HL-60 (cell line): ENCODE results near the gene RSRC1.

ENCODE experiments used
- DNase-seq, 2 experiments: peaks; one replicate each; pipeline ENCODE4 v3.0.0-alpha.2; 2010 to 2020; ENCODE audit warnings: low read depth in 1 of 2, low spot score in 1 of 2
- H3K27ac ChIP-seq: fragments of 250-450 bp; sonication (Bioruptor Pico); replicated peaks from 2 replicates; pipeline ENCODE4 v1.5.1; 2020; ENCODE audit warnings: mild to moderate bottlenecking, moderate library complexity
- H3K27me3 ChIP-seq: fragments of 250-450 bp; sonication (Bioruptor Pico); 2 replicates; pipeline ENCODE4 v1.5.1; 2021; ENCODE audit warnings: mild to moderate bottlenecking, moderate library complexity; ENCODE audit not compliant: insufficient read depth, poor library complexity, severe bottlenecking
- H3K4me3 ChIP-seq: replicated peaks from 2 replicates; pipeline ENCODE4 v1.5.1; 2011; ENCODE audit warnings: mild to moderate bottlenecking, control low read depth, low read length; ENCODE audit not compliant: insufficient read depth
- CTCF ChIP-seq: IDR thresholded peaks from one replicate; pipeline ENCODE4 v1.5.1; 2011; ENCODE audit warnings: low read length, control low read depth, inconsistent platforms; ENCODE audit not compliant: insufficient read depth
- GABPA ChIP-seq: IDR thresholded peaks from 2 replicates; pipeline ENCODE4 v1.6.1; 2012; ENCODE audit warnings: low read depth
- POLR2AphosphoS5 ChIP-seq: IDR thresholded peaks from 2 replicates; pipeline ENCODE4 v1.6.1; 2012; ENCODE audit warnings: low read depth
- SPI1 ChIP-seq: IDR thresholded peaks from 2 replicates; pipeline ENCODE4 v1.6.1; 2012; ENCODE audit warnings: low read depth, mild to moderate bottlenecking, borderline replicate concordance
- TF ChIP-seq, protein P1 (sequence below): IDR thresholded peaks from 2 replicates; pipeline ENCODE4 v1.6.1; 2012; ENCODE audit warnings: low read depth; ENCODE audit not compliant: insufficient replicate concordance

Gene RSRC1

DNA sequence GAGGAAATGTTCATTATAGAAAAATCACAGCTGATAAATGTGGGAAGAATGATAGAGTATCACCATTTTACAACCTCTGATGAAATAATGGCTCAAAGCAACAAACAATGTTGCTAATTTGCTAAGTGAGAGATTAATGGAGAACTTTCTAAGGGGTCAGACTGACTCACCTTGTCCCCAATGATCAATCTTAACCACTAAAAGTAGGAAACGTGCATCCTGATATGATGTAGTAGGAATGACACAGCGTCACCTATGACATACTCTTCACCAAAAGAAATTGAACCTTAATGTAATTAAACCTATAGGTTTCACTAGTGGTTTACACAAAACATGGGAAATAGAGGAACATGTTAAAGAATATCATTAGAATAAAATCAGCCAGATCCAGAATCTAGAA is 426.0 kb downstream of the RSRC1 start:
- H3K27ac ChIP-seq = no peak overlapping the region
- H3K27me3 ChIP-seq = no peaks in the 10 kb centered on the region
- DNase-seq = no peak
- no peak for TF ChIP-seq GABPA
- TF ChIP-seq CTCF = no peak
- no peak for TF ChIP-seq SPI1
- no peak for TF ChIP-seq POLR2AphosphoS5
- TF ChIP-seq, protein P1, sequence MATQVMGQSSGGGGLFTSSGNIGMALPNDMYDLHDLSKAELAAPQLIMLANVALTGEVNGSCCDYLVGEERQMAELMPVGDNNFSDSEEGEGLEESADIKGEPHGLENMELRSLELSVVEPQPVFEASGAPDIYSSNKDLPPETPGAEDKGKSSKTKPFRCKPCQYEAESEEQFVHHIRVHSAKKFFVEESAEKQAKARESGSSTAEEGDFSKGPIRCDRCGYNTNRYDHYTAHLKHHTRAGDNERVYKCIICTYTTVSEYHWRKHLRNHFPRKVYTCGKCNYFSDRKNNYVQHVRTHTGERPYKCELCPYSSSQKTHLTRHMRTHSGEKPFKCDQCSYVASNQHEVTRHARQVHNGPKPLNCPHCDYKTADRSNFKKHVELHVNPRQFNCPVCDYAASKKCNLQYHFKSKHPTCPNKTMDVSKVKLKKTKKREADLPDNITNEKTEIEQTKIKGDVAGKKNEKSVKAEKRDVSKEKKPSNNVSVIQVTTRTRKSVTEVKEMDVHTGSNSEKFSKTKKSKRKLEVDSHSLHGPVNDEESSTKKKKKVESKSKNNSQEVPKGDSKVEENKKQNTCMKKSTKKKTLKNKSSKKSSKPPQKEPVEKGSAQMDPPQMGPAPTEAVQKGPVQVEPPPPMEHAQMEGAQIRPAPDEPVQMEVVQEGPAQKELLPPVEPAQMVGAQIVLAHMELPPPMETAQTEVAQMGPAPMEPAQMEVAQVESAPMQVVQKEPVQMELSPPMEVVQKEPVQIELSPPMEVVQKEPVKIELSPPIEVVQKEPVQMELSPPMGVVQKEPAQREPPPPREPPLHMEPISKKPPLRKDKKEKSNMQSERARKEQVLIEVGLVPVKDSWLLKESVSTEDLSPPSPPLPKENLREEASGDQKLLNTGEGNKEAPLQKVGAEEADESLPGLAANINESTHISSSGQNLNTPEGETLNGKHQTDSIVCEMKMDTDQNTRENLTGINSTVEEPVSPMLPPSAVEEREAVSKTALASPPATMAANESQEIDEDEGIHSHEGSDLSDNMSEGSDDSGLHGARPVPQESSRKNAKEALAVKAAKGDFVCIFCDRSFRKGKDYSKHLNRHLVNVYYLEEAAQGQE = no peak
- H3K4me3 ChIP-seq = no peak overlapping the region

DNA sequence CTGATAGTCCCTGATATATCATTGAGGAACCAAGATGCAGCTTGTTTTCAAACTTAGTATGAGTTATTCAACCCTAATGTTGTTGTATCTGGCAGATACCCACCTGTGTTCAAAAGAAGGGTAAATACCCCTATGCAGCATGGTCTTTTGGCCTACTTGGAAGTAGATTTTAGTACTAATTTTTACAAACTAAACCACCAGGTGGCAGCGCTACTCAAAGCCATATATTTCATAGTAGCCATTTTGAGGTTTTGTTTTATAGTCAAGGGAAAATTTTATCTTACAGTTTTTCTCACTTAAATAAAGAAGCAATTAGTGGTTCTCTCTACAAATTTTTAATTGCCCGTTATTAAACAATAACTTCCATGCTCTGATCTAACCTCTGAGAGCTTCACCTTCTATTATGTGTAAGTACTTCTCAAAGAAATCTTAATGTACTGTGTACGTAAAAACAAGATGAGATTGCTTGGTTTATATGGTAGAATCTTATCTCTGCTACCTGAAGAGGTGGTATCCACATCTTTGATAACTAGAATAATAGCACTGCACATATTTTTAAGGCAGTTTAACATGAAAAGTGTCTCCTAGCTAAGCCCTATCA is 429.6 kb downstream of the RSRC1 start:
- no peak overlapping the region for H3K4me3 ChIP-seq
- TF ChIP-seq GABPA (no peak), SPI1 (no peak), CTCF (no peak), POLR2AphosphoS5 (no peak)
- TF ChIP-seq, protein P1 = no peak
- H3K27me3 ChIP-seq = no peaks in the 10 kb centered on the region
- peak; percentile 5 to 54 for DNase-seq
- H3K27ac ChIP-seq = no peak overlapping the region

DNA sequence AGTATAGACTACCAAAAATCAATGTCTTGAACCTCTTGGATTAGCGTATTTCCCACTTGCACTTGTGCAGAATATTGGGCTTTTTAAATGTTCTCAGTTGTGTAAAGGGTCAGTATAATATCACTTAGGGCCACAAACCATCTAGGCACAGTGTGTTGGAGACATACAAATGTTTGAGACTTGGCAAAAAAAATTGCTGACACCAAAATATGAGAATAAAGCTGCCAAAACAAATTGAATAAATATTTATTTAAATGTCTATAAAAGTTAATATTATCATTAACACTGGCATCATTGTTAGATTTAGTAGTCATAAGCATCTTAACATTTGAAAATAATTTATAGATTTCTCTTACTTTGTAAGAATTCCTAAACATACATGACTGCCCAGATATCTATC is 430.2 kb downstream of the RSRC1 start:
- Histone ChIP-seq H3K27ac (no peak overlapping the region), H3K4me3 (no peak overlapping the region), H3K27me3 (no peaks in the 10 kb centered on the region)
- TF ChIP-seq GABPA (no peak), POLR2AphosphoS5 (no peak), SPI1 (no peak)
- TF ChIP-seq, protein P1 = no peak
- no peak for DNase-seq

DNA sequence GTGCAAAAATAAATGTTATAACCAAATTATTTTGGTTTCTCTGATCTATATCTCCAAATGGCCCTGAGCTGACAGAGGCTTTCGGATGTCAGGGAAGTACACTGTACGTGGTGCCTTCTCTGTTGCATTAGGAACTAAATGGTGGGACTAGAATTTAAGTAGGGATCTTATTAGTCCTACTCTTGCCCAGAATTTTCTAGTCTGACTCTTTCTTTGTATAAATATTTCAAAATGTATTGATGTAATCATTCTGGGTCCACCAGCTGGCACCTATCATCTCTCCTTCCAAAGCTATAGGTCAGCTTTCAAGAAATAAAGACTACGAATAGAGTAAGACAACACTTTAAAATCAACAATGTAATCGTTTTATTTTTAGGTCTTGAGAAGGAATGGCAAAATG is 438.8 kb downstream of the RSRC1 start:
- no peak overlapping the region for H3K27ac ChIP-seq
- TF ChIP-seq CTCF = no peak
- no peak for TF ChIP-seq POLR2AphosphoS5
- TF ChIP-seq, protein P1 = no peak
- no peak for TF ChIP-seq SPI1
- H3K27me3 ChIP-seq = no peaks in the 10 kb centered on the region
- no peak for DNase-seq
- H3K4me3 ChIP-seq = no peak overlapping the region
